Ovary (tissue), 9 donors: ENCODE data around the gene STK39. TPM values are rescaled to one million over a fixed set of nuclear protein-coding genes. Genes with fewer than 3 reads are reported as not detected.

Experiments
- DNase-seq, 5 donors: peaks; one replicate each; pipeline ENCODE4 v3.0.0-alpha.2; 2019 to 2020
- H3K27ac ChIP-seq, 2 donors: fragments of 200-600 bp; one replicate each; pipeline versions ENCODE4 v1.5.1 to v1.8.0; 2019 to 2022
- H3K27me3 ChIP-seq: fragments of 200-600 bp; one replicate; pipeline ENCODE4 v1.8.0; 2022
- H3K36me3 ChIP-seq: fragments of 200-600 bp; sonication (generic); one replicate; pipeline ENCODE4 v1.5.1; 2019
- H3K4me1 ChIP-seq: one replicate; pipeline ENCODE4 v1.8.1; 2013; ENCODE audit warnings: mild to moderate bottlenecking, moderate library complexity; ENCODE audit not compliant: insufficient read depth
- H3K4me3 ChIP-seq: fragments of 200-600 bp; sonication (generic); one replicate; pipeline ENCODE4 v1.5.1; 2017
- H3K9me3 ChIP-seq, 2 donors: fragments of 200-600 bp in 1 of 2; sonication (generic) in 1 of 2; one replicate each; pipeline versions ENCODE4 v1.5.1 to v1.8.1; 2013 to 2019; ENCODE audit warnings: mild to moderate bottlenecking in 1 of 2, moderate library complexity in 1 of 2
- CTCF ChIP-seq, 3 donors: fragments of 450-650 bp in 2 of 3; fragments of 200-600 bp in 1 of 3; IDR thresholded peaks; one replicate each; pipeline versions ENCODE4 v1.5.1 to v1.8.0; 2016 to 2022; ENCODE audit warnings: antibody characterized with exemption in 3 of 3, mild to moderate bottlenecking in 1 of 3
- EP300 ChIP-seq: sonication (generic); formaldehyde crosslinking; IDR thresholded peaks from one replicate; pipeline ENCODE4 v1.6.1; 2017; ENCODE audit warnings: antibody characterized with exemption
- POLR2A ChIP-seq: fragments of 450-650 bp; IDR thresholded peaks from one replicate; pipeline ENCODE4 v1.6.1; 2017; ENCODE audit warnings: antibody characterized with exemption, mild to moderate bottlenecking, moderate library complexity
- WGBS, 3 donors: extraction: QIAGEN DNeasy Blood & Tissue Kit in 1 of 3; methylation state at CpG; one replicate each; pipeline versions ENCODE4 v1.1.5 to v1.1.7; 2013 to 2017; 5-methylcytosine and 5-hydroxymethylcytosine counted together
- intact Hi-C, 4 donors: fragments of 100-400 bp; cut with DNase I; formaldehyde crosslinking; loops; one replicate each; pipeline versions ENCODE4 v1.11.0 to v1.15.1; 2022 to 2023
- polyA plus RNA-seq, 2 donors: library from polyadenylated mRNA; stranded (reverse); fragments of 200-250 nt in 1 of 2; fragments of 350-450 nt in 1 of 2; fragmentation: Illumina TruSeq in 1 of 2; extraction: RNeasy Lipid Tissue Mini Kit (QIAGEN cat#74804) in 1 of 2; gene quantifications; one replicate each; pipeline ENCODE4 v1.2.3, GENCODE V29; 2013 to 2014
- total RNA-seq, 7 donors: library from RNA; depleted of rRNA in 2 of 7; stranded (reverse); fragments of >200 nt in 2 of 7; fragmentation: NEBNext Ultra II Directional in 3 of 7; extraction: Animal tissue kit (Norgen Biotek cat#: 25700) in 3 of 7; gene quantifications; one replicate each; pipeline versions ENCODE4 v1.1.0 to v1.2.4, GENCODE V29; 2016 to 2023
- donor health status: DM: no; HTN: no; CAD: no; lungs with moderate emphysema.
- donor health status: DM: no; HTN: no; CAD: no.
- donor health status: Bipolar disorder and iron deficiency.
- donor health status: DM: yes; HTN: yes; CAD: no.
- donor health status: DM: no; HTN: no; CAD: no.
- donor health status: DM: yes; HTN: yes; CAD: no.

Gene STK39
- total and polyA plus RNA-seq, 9 donors: 5.9 to 14.1 (median 10.6) TPM

GRCh38 chr2:168231609-168232241 lies 15.7 kb downstream of the STK39 start:
- Histone ChIP-seq H3K4me1 (no peaks in the 10 kb centered on the region), H3K27me3 (no peaks in the 10 kb centered on the region), H3K36me3 (no peaks in the 10 kb centered on the region), H3K4me3 (no peak overlapping the region), H3K9me3 (no peaks in the 10 kb centered on the region), H3K27ac (no peak overlapping the region)
- 82 to 88% (median 85%) methylated on average over 7 of the region's 7 CpGs for WGBS, 3 donors
- intact Hi-C loops: no loop called here
- TF ChIP-seq POLR2A: no peak
- TF ChIP-seq CTCF (IDR thresholded peaks at IDR 0.05): no peak
- TF ChIP-seq EP300: no peak
- DNase-seq: no peak

- intact Hi-C loops: no loop called here
- Histone ChIP-seq H3K4me1 (no peaks in the 10 kb centered on the region), H3K36me3 (no peaks in the 10 kb centered on the region), H3K27me3 (no peaks in the 10 kb centered on the region), H3K9me3 (no peaks in the 10 kb centered on the region), H3K27ac (no peak overlapping the region), H3K4me3 (no peak overlapping the region)
- 96 to 98% (median 98%) methylated on average over 5 of the region's 5 CpGs for WGBS, 3 donors
- DNase-seq: no peak
- TF ChIP-seq CTCF (IDR thresholded peaks at IDR 0.05): no peak
- no peak for TF ChIP-seq POLR2A
- no peak for TF ChIP-seq EP300
These were observed 17.0 kb downstream of the STK39 start for GRCh38 chr2:168230389-168230788.

- H3K9me3 ChIP-seq: no peaks in the 10 kb centered on the region
- H3K4me3 ChIP-seq: no peak overlapping the region
- DNase-seq: no peak
- intact Hi-C loops: no loop called here
- H3K36me3 ChIP-seq: no peaks in the 10 kb centered on the region
- H3K27me3 ChIP-seq: no peaks in the 10 kb centered on the region
- H3K4me1 ChIP-seq: no peaks in the 10 kb centered on the region
- H3K27ac ChIP-seq: no peak overlapping the region
- WGBS, 3 donors: 96 to 98% (median 97%) methylated on average over 2 of the region's 2 CpGs
- TF ChIP-seq POLR2A: no peak
- no peak for TF ChIP-seq CTCF (IDR thresholded peaks at IDR 0.05)
- no peak for TF ChIP-seq EP300
These were observed 23.0 kb downstream of the STK39 start for GRCh38 chr2:168224346-168224745.

- no peak for DNase-seq
- Histone ChIP-seq H3K36me3 (no peaks in the 10 kb centered on the region), H3K27me3 (no peaks in the 10 kb centered on the region), H3K4me1 (no peaks in the 10 kb centered on the region), H3K27ac (no peak overlapping the region), H3K4me3 (no peak overlapping the region), H3K9me3 (no peaks in the 10 kb centered on the region)
- intact Hi-C loops: no loop called here
- no peak for TF ChIP-seq CTCF (IDR thresholded peaks at IDR 0.05)
- TF ChIP-seq EP300: no peak
- no peak for TF ChIP-seq POLR2A
- WGBS, 3 donors: 91 to 93% (median 91%) methylated on average over 3 of the region's 3 CpGs
These were observed 25.3 kb downstream of the STK39 start for GRCh38 chr2:168222088-168222487.
